ENCODE measurements around the gene ECT2L.

Gene ECT2L

GRCh38 chr6:138873191-138873590, 77.3 kb downstream of the ECT2L start:
- no peak overlapping the region for H3K4me3 ChIP-seq (replicated peaks; ENCODE audit: low read depth, low read length)
- no peak for DNase-seq (ENCODE audit: extremely low read depth, insufficient read length)
- TF ChIP-seq, protein P1, sequence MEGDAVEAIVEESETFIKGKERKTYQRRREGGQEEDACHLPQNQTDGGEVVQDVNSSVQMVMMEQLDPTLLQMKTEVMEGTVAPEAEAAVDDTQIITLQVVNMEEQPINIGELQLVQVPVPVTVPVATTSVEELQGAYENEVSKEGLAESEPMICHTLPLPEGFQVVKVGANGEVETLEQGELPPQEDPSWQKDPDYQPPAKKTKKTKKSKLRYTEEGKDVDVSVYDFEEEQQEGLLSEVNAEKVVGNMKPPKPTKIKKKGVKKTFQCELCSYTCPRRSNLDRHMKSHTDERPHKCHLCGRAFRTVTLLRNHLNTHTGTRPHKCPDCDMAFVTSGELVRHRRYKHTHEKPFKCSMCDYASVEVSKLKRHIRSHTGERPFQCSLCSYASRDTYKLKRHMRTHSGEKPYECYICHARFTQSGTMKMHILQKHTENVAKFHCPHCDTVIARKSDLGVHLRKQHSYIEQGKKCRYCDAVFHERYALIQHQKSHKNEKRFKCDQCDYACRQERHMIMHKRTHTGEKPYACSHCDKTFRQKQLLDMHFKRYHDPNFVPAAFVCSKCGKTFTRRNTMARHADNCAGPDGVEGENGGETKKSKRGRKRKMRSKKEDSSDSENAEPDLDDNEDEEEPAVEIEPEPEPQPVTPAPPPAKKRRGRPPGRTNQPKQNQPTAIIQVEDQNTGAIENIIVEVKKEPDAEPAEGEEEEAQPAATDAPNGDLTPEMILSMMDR (IDR thresholded peaks at IDR 0.05; ENCODE audit: insufficient read depth, low read length, poor library complexity, severe bottlenecking): no peak
- no peaks in the 10 kb centered on the region for H3K27me3 ChIP-seq (replicated peaks; ENCODE audit: control insufficient read depth, insufficient read depth, low read length)
- no peaks in the 10 kb centered on the region for H3K36me3 ChIP-seq (ENCODE audit: control insufficient read depth, insufficient read depth, low read length)

DNA sequence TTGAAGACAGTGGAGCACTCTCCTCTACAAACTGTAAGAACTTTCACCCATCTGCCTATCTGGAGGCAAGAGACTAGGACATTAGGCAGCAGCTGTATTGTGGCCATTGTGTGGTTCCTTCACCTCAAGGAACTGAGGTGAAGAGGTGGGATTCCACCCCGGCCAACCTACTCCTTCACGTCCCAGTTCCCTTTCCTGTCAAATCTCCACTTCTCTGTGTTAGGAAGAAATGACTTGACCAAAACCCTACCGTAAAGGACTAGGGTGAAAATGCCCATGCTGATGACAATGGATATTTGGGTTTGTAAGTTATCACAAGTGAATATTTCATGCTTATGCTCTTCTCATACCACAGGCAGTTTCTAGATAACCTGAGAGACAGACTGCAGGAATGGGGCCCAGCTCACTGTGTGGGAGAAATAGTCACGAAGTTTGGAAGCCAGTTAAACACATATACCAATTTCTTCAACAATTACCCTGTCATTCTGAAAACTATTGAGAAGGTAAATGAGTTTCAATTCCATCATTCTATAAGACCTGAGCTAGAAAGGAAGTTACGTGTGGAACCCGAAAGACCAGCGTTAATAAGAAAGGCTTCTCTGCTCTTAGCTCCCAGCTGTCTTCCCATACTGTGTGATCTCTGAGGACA, 86.6 kb downstream of the ECT2L start:
- no peaks in the 10 kb centered on the region for H3K27me3 ChIP-seq (replicated peaks; ENCODE audit: control insufficient read depth, insufficient read depth, low read length)
- TF ChIP-seq, protein P1 (IDR thresholded peaks at IDR 0.05; ENCODE audit: insufficient read depth, low read length, poor library complexity, severe bottlenecking): no peak
- no peak overlapping the region for H3K4me3 ChIP-seq (replicated peaks; ENCODE audit: low read depth, low read length)
- H3K36me3 ChIP-seq (ENCODE audit: control insufficient read depth, insufficient read depth, low read length): no peaks in the 10 kb centered on the region
- peak; percentile 74 for DNase-seq (ENCODE audit: extremely low read depth, insufficient read length)

DNA sequence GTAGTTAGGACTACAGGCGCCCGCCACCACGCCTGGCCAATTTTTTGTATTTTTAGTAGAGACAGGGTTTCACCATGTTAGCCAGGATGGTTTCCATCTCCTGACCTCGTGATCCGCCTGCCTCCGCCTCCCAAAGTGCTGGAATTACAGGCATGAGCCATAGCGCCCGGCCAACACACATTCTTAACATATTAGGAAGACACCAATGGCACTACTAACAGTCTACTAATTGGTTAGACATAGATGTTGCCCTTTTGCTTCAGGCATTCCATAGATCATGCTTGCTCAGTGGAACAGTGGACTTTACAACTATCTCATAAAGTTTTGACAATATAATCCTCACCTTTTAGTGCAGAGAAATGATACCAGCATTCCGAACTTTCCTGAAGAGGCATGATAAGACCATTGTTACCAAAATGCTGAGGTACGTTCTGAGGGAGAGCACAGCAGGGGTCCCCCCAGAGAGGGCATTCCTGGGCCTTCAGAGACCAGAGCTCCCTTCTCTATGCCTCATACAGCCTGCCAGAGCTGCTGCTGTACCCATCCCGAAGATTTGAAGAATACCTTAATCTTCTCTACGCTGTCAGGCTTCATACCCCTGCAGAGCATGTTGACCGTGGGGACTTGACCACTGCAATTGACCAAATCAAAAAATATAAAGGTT, 89.4 kb downstream of the ECT2L start:
- Histone ChIP-seq H3K36me3 (ENCODE audit: control insufficient read depth, insufficient read depth, low read length) (no peaks in the 10 kb centered on the region), H3K4me3 (replicated peaks; ENCODE audit: low read depth, low read length) (no peak overlapping the region), H3K27me3 (replicated peaks; ENCODE audit: control insufficient read depth, insufficient read depth, low read length) (no peaks in the 10 kb centered on the region)
- TF ChIP-seq, protein P1 (IDR thresholded peaks at IDR 0.05; ENCODE audit: insufficient read depth, low read length, poor library complexity, severe bottlenecking): no peak
- no peak for DNase-seq (ENCODE audit: extremely low read depth, insufficient read length)

DNA sequence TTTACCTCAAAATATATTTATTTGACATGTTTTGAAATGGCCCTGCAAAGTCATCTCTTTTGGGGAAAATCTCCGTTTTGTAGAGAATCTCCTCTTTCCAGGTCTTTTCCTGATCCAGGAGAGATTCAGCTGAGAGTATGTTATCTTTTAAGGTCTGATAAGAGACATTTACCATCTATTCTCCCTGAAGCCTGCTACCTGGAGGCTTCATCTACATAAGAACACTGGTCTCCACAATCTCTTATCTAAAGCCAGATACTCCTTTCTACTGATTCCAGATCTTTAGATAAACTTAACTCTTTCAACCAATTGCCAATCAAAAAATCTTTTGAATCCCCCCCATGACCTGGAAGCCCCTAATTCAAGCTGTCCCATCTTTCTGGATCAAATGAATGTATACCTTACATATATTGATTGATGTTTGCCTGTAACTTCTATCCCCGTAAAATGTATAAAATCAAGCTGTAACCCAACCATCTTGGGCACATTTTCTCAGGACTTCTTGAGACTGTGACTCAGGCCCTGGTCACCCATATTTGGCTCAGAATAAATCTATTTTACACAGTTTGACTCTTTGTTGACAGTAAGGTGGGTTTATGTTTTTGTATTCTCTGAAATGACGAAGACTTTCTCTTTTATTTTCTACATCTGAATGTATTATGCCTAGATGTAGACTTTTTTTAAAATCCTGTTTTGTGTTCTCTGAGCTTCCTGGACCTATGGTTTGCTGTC, 95.5 kb downstream of the ECT2L start:
- H3K4me3 ChIP-seq (replicated peaks; ENCODE audit: low read depth, low read length): no peak overlapping the region
- H3K36me3 ChIP-seq (ENCODE audit: control insufficient read depth, insufficient read depth, low read length): no peaks in the 10 kb centered on the region
- TF ChIP-seq, protein P1 (IDR thresholded peaks at IDR 0.05; ENCODE audit: insufficient read depth, low read length, poor library complexity, severe bottlenecking): no peak
- H3K27me3 ChIP-seq (replicated peaks; ENCODE audit: control insufficient read depth, insufficient read depth, low read length): no peaks in the 10 kb centered on the region
- DNase-seq (ENCODE audit: extremely low read depth, insufficient read length): no peak

DNA sequence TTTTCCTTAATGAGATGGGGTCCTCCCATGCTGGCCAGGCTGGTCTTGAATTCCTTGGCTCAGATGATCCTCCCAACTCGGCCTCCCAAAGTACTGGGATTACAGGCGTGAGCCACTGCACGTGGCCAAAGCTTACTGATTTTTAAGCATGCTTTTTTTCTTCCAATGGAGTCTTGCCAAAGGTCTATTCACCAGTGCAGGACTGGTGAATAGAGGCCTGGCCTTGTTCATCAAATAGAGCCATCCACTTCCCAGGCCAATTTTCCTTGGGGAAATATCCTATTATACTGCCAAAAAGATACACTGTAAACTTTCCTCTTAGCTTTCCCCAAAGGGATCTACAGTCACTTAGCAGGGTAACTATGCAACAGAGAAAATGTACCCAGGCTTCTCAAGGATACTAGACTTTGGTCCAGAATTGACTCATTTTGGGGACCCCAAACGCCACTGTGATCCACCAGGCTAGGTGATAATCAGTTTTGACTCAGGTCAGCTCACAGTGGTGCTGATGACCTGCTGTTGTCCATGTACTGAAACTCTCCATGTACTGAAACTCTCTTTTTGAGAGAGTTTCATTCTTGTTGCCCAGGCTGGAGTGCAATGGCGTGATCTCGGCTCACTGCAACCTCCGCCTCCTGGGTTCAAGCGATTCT, 100.3 kb downstream of the ECT2L start:
- DNase-seq (ENCODE audit: extremely low read depth, insufficient read length): no peak
- Histone ChIP-seq H3K4me3 (replicated peaks; ENCODE audit: low read depth, low read length) (no peak overlapping the region), H3K36me3 (ENCODE audit: control insufficient read depth, insufficient read depth, low read length) (no peaks in the 10 kb centered on the region; the same call in 1 of the 2 replicates), H3K27me3 (replicated peaks; ENCODE audit: control insufficient read depth, insufficient read depth, low read length) (no peaks in the 10 kb centered on the region)
- TF ChIP-seq, protein P1 (IDR thresholded peaks at IDR 0.05; ENCODE audit: insufficient read depth, low read length, poor library complexity, severe bottlenecking): no peak

Data from GM06990 (cell line).